ENCODE measurements around the gene MYBBP1A. TPM values are rescaled to one million over a fixed set of nuclear protein-coding genes. Genes with fewer than 3 reads are reported as not detected.

MYBBP1A gene
- total RNA-seq, 3 donors from 2014 or later (not counting 1 experiment from before 2014, with no cell fraction given), result 50.5 to 58.1 (median 52.7) TPM

DNA sequence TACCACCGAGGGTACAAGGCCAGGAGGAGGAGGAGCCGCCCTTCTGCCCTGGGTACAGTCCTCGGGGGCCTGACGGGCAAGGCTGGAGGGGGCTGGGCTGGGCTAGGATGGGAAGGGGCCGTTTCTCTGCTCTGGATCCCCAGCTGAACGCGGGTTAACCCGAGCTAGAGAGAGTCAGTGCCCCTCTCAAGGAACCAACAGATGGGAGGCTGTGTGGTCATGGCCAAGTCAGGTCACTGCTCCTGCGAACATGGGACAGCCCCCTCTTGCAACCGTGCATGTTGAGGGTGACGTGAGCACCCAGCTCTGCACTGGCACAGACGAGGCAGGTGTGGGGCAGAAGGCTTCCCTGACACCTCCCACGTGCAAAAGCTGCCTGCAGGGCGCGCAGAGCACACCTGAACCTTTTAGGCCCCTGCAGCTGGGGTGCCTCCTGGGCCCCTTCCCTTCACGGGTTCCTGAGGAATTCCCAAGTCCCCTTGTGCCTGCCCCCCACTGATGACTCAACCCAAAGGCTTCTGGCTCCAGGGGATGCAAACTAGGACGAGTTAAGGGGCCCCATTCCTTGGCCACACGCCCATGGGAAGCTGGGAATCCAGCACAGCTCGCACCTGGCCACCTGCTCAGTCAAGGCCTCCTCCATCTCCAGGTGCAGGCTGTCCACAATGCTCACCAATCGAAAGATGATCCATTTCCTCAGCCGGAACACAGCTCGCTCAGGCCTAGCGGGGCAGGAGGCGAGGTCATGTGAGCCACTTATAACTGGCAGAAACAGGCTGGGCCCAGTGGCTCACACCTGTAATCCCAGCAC lies 6.3 kb downstream of the MYBBP1A start:
- Mint-ChIP-seq H3K9me3 (no peaks in the 10 kb centered on the region), H3K27me3 (ENCODE audit: low read depth in 2 of 2) (no peaks in the 10 kb centered on the region), H3K27ac (no peak overlapping the region), H3K4me3 (no peak overlapping the region), H3K36me3 (no peaks in the 10 kb centered on the region), H3K4me1 (peaks cover 0 to 5% of the 10 kb centered on the region in 2 donors)
- DNase-seq (no peak), ATAC-seq (no peak)
- H3K4me3 ChIP-seq (ENCODE audit: low read length), result no peak overlapping the region
- intact Hi-C loops (cut with micrococcal nuclease), result no loop called here
- peaks cover 4% of the 10 kb centered on the region for H3K4me1 ChIP-seq (ENCODE audit: control insufficient read depth, insufficient read depth, low read length)
- H3K36me3 ChIP-seq (ENCODE audit: control insufficient read depth, insufficient read depth, low read length), result peaks cover 70% of the 10 kb centered on the region
- H3K27me3 ChIP-seq (ENCODE audit: control insufficient read depth, insufficient read depth, low read length), result no peaks in the 10 kb centered on the region
- TF ChIP-seq, protein P1, sequence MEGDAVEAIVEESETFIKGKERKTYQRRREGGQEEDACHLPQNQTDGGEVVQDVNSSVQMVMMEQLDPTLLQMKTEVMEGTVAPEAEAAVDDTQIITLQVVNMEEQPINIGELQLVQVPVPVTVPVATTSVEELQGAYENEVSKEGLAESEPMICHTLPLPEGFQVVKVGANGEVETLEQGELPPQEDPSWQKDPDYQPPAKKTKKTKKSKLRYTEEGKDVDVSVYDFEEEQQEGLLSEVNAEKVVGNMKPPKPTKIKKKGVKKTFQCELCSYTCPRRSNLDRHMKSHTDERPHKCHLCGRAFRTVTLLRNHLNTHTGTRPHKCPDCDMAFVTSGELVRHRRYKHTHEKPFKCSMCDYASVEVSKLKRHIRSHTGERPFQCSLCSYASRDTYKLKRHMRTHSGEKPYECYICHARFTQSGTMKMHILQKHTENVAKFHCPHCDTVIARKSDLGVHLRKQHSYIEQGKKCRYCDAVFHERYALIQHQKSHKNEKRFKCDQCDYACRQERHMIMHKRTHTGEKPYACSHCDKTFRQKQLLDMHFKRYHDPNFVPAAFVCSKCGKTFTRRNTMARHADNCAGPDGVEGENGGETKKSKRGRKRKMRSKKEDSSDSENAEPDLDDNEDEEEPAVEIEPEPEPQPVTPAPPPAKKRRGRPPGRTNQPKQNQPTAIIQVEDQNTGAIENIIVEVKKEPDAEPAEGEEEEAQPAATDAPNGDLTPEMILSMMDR (IDR thresholded peaks at IDR 0.05), result no peak
- H3K9me3 ChIP-seq (ENCODE audit: control insufficient read depth, insufficient read depth, low read length), result no peaks in the 10 kb centered on the region
- H3K27ac ChIP-seq (ENCODE audit: low read length), result no peak overlapping the region
- 93% methylated on average over 24 of the region's 24 CpGs for WGBS (ENCODE audit: insufficient coverage)

DNA sequence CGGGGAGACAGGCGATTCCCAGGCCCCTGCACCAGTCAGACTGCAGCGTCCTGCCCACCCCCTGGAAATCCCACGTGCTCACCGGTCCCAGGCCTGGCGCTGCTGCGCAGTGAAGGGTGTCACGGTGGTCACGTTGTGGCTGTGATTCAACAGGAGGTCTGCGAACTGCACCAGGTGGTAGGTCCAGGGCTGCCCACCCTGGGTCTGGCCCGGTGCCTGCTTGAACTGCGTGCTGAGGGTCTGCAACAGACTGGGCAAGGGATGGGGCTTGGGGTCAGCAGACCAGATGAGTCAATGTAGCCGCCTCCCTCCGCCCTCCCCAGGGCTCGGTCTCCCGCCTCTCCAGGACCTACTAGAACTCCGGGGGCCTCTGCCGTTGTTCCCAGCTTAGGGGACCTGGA lies 7.1 kb downstream of the MYBBP1A start:
- Mint-ChIP-seq H3K36me3 (no peaks in the 10 kb centered on the region), H3K4me3 (no peak overlapping the region), H3K27me3 (ENCODE audit: low read depth in 2 of 2) (no peaks in the 10 kb centered on the region), H3K4me1 (no peaks in the 10 kb centered on the region), H3K9me3 (no peaks in the 10 kb centered on the region), H3K27ac (no peak overlapping the region)
- no peak for DNase-seq
- H3K9me3 ChIP-seq (ENCODE audit: control insufficient read depth, insufficient read depth, low read length), result no peaks in the 10 kb centered on the region
- no peak overlapping the region for H3K27ac ChIP-seq (ENCODE audit: low read length)
- no peaks in the 10 kb centered on the region for H3K4me1 ChIP-seq (ENCODE audit: control insufficient read depth, insufficient read depth, low read length)
- WGBS (ENCODE audit: insufficient coverage), result 96% methylated on average over 18 of the region's 18 CpGs
- no peak overlapping the region for H3K4me3 ChIP-seq (ENCODE audit: low read length)
- peaks cover 76% of the 10 kb centered on the region for H3K36me3 ChIP-seq (ENCODE audit: control insufficient read depth, insufficient read depth, low read length)
- ATAC-seq, result no peak
- no peaks in the 10 kb centered on the region for H3K27me3 ChIP-seq (ENCODE audit: control insufficient read depth, insufficient read depth, low read length)
- intact Hi-C loops (cut with micrococcal nuclease), result no loop called here
- TF ChIP-seq, protein P1 (IDR thresholded peaks at IDR 0.05), result no peak

DNA sequence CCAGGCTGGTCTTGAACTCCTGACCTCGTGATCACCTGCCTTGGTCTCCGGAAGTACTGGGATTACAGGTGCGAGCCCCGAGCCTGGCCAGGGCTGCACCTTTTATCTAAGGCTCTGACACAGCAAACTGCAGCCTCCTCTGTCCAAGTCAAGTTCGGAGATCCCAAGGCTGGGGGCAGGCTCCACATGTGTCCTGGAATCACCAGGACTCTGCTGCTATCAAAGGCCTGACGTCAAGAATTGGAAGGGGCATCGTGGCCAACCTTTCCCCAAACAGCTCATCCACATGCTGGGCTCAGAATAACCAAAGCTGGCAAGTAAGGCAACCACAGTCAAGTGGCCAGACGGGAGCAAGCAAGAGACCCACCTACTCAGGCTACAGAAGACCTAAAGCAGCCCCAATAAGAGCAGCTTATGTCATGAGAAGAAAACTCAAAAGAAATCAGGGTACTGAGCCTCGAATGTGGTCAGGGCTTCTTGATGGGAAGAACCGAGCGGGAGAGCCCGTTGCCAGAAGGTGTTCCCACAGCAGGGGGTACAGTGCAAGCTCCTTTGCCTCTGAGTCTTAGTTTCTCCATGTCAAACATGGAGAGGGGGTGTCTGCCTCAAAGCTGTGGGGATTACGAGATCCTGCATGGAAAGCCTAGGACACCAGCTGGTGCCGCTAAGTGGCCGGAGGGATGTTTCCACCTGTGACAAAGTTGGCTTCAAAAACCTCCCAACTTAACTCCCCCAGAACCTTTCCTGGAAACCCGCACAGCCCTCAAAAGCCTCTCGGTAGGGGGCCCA lies 7.9 kb downstream of the MYBBP1A start:
- no peak overlapping the region for H3K27ac ChIP-seq (ENCODE audit: low read length)
- Mint-ChIP-seq H3K27me3 (ENCODE audit: low read depth in 2 of 2) (no peaks in the 10 kb centered on the region), H3K27ac (no peak overlapping the region), H3K4me3 (no peak overlapping the region), H3K9me3 (no peaks in the 10 kb centered on the region), H3K36me3 (no peaks in the 10 kb centered on the region), H3K4me1 (no peaks in the 10 kb centered on the region)
- ATAC-seq (no peak), DNase-seq (no peak)
- H3K36me3 ChIP-seq (ENCODE audit: control insufficient read depth, insufficient read depth, low read length), result peaks cover 81% of the 10 kb centered on the region
- intact Hi-C loops (cut with micrococcal nuclease), result no loop called here
- 96% methylated on average over 17 of the region's 17 CpGs for WGBS (ENCODE audit: insufficient coverage)
- H3K4me3 ChIP-seq (ENCODE audit: low read length), result no peak overlapping the region
- H3K9me3 ChIP-seq (ENCODE audit: control insufficient read depth, insufficient read depth, low read length), result no peaks in the 10 kb centered on the region
- H3K27me3 ChIP-seq (ENCODE audit: control insufficient read depth, insufficient read depth, low read length), result no peaks in the 10 kb centered on the region
- TF ChIP-seq, protein P1 (IDR thresholded peaks at IDR 0.05), result no peak
- no peaks in the 10 kb centered on the region for H3K4me1 ChIP-seq (ENCODE audit: control insufficient read depth, insufficient read depth, low read length)

Measured in natural killer cell (primary cell).